ENCODE data around the gene CDK12.
"Not testable (repeated sequence)": the region's sequence is repeated elsewhere in the genome, so short reads cannot be mapped to it uniquely, and the experiment has no call there.

Gene CDK12

DNA sequence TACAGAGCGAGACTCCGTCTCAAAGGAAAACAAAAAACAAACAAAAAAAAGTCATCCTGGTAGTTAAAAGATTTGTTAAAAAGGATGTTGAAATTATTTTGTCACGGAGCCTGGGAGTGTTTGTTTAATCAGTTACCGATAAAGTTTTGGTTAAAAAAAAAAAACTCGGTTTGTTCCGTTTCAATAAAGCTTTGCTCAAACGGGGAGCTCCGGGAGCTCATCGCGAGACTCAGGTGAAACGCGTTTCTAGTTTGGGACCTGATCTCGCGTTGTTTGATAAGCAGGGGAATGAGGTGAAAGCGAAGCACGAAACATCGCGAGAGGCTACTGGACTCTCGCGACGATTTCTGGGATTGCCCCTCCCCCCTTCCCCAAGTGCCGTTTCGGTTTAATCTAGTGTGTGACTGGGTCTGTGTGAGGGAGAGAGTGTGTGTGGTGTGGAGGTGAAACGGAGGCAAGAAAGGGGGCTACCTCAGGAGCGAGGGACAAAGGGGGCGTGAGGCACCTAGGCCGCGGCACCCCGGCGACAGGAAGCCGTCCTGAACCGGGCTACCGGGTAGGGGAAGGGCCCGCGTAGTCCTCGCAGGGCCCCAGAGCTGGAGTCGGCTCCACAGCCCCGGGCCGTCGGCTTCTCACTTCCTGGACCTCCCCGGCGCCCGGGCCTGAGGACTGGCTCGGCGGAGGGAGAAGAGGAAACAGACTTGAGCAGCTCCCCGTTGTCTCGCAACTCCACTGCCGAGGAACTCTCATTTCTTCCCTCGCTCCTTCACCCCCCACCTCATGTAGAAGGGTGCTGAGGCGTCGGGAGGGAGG, at the start of gene CDK12:
Gene CDK12, plus strand, starts transcription at position 374 of the 813 bp plus-strand sequence. CDS start 586 bp downstream, outside the sequence.
- TF ChIP-seq, protein P1, sequence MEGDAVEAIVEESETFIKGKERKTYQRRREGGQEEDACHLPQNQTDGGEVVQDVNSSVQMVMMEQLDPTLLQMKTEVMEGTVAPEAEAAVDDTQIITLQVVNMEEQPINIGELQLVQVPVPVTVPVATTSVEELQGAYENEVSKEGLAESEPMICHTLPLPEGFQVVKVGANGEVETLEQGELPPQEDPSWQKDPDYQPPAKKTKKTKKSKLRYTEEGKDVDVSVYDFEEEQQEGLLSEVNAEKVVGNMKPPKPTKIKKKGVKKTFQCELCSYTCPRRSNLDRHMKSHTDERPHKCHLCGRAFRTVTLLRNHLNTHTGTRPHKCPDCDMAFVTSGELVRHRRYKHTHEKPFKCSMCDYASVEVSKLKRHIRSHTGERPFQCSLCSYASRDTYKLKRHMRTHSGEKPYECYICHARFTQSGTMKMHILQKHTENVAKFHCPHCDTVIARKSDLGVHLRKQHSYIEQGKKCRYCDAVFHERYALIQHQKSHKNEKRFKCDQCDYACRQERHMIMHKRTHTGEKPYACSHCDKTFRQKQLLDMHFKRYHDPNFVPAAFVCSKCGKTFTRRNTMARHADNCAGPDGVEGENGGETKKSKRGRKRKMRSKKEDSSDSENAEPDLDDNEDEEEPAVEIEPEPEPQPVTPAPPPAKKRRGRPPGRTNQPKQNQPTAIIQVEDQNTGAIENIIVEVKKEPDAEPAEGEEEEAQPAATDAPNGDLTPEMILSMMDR (conservative IDR thresholded peaks at IDR 0.05), result no peak
- peak within 1 kb of the TSS; percentile 99 for H3K27ac ChIP-seq

DNA sequence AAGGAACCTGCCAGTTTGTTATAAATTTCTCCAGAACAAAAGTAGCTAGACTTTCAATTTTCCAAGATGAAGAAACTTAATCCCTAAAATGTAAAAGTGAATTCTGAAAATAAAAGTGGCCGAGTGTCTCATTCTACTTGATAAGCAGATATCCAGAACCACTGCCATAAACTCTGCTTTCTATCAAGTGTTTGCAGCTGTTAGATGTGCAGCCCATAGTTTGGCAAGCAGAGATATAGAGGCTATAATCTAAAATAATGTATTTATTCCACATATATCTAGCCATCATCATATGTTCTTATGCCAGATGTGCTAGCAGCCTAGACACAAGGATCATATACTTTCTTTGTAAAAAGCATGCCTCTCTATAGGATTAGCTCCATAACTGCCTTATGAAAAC, 45.1 kb upstream of the CDK12 start:
- TF ChIP-seq, protein P1 (conservative IDR thresholded peaks at IDR 0.05), result no peak
- no peak overlapping the region for H3K27ac ChIP-seq

DNA sequence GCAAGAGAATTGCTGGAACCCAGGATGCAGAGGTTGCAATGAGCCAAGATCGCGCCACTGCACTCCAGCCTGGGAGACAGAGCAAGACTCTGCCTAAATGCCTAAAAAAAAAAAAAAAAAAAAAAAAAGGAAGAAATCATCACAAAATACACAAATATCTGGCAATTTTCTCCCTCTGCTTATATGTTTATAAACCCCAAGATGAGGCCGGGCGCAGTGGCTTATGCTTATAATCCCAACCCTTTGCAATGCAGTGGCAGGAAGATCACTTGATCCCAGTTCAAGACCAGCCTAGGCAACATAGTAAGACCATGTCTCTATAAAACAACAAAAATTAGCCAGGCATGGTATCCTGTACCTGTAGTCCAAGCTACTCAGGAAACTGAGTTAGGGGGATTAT, 31.7 kb upstream of the CDK12 start:
- no peak overlapping the region for H3K27ac ChIP-seq
- TF ChIP-seq, protein P1 (conservative IDR thresholded peaks at IDR 0.05), result no peak

DNA sequence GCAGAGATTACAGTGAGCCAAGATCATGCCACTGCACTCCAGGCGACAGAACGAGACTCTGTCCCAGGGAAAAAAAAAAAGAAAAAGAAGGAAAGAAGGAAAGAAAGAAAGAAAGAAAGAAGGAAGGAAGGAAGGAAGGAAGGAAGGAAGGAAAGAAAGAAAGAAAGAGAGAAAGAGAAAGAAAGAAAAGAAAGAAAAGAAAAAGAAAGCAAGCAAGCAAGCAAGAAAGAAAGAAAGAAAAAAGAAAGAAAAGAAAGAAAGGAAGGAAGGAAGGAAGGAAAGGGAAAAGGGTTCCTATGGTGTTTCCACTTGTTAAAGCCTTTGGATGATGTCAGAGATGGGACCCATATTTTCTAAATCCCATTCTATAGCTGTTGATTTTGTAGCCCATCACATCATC, 21.4 kb upstream of the CDK12 start:
- not testable (repeated sequence) for H3K27ac ChIP-seq

DNA sequence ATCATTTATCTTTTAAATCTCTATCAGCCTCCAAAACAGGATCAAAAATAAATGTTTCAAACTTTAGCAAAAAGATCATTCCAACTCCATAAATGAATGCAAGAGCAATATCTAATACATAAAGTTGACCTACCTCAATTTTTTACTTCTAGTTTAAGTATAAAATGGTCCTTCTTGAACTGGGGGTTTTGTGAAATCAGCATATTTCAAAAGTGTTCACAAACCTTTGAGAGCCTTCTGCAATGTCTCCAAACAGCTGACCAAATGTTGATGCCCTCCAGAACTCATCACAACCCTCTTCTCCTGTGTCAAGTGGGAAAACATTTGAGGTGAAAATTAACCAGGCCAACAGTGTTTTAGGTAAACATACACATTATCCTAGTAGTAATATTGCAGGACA, 18.0 kb upstream of the CDK12 start:
- H3K27ac ChIP-seq, result no peak overlapping the region
- TF ChIP-seq, protein P1 (conservative IDR thresholded peaks at IDR 0.05), result no peak

DNA sequence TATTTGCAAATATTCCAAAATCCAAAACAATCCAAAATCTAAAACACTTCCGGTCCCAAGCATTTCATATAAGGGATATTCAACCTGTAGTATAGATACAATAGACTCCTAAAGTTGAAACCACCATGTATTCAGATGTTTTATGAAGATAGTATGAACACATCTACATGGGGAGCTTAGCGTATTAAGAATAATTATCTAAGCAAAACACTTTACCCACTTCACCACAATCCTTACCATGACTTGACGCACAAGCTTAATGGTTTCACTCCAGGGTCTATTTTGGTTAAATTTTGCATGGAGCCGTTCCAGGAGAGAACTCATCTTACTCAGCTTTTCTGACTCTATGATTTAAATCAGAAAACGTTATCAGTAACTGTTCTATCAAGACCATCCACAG, 13.7 kb upstream of the CDK12 start:
- TF ChIP-seq, protein P1 (conservative IDR thresholded peaks at IDR 0.05), result no peak
- H3K27ac ChIP-seq, result no peak overlapping the region

DNA sequence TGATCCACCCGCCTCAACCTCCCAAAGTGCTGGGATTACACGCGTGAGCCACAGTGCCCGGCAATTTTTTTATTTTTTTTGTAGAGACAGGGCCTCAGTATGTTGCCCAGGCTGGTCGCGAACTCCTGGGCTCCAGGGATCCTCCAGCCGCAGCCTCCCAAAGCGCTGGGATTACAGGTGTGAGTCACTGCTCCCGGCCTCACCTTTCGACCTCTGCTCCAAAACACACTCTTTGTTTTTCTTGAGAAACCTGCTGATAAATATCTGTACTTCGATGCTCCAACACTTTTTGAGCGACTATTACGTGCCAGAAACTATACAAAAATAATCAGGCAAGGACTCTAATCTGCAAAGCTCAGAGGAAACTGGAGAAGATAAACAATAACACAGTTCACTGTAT, 11.2 kb upstream of the CDK12 start:
- TF ChIP-seq, protein P1 (conservative IDR thresholded peaks at IDR 0.05), result no peak
- H3K27ac ChIP-seq, result peak overlapping the region; percentile 93

DNA sequence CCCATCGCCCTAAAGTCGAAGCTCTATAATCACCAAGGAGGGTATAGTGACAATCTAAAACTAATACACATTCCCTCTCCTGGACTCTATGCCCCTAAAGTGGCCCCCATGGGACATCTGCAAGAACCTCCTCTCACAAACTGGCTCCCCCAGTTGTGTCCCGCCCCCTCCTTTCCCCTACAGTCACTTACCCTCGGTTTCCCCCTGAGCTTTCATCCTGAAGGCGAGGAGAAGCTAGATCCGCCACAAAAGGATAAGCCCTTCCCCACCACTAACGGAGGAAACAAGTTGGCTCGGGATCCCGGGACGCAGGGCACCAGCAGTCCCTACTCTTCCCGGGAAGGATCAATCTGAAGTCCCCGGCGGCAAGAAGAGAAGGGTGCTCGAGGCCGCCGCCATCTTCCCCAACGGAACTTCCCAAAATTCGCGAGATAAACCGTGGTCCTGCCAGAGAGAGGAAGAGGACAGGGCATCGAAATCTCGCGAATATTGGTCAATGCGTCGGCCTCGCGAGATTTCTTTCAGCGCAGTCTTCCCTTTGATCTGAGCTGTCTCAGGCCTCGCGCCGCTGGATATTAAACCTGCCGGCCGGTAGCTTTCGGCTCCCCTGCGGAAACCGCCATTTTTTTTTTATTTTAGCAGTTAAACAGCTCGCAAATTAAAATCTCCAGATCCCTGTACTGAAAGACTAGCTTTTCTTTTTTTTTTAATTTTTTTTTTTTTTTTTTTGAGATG, 10.3 kb upstream of the CDK12 start, which contains the start of gene MED1:
Gene MED1, minus strand, starts transcription at position 417 of the 735 bp plus-strand sequence. Its CDS starts 201 bp downstream, at position 216.
- TF ChIP-seq, protein P1 (conservative IDR thresholded peaks at IDR 0.05), result no peak
- H3K27ac ChIP-seq, result peak within 1 kb of the TSS; percentile 93
